Endothelial cell of umbilical vein (primary cell): ENCODE results near the gene CD38. TPM values are rescaled to one million over a fixed set of nuclear protein-coding genes. Genes with fewer than 3 reads are reported as not detected.

Experiments
- BruUV-seq: library from RNA; stranded (reverse); fragments of 400-500 nt; replicated peaks from 2 replicates; lab custom pipeline; 2021; lab: Mats Ljungman, UMichigan
- CTCF ChIA-PET: fragments of 300-600, 350-600 bp; sonication (Branson Sonifier 250); formaldehyde crosslinking; loops from one replicate; lab custom pipeline; 2021; ENCODE audit warnings: antibody characterized with exemption, inconsistent platforms; lab: Charles Lee
- POLR2A ChIA-PET: fragments of 300-600, 350-600 bp; sonication (Branson Sonifier 250); formaldehyde crosslinking; loops from one replicate; lab custom pipeline; 2021; ENCODE audit warnings: antibody characterized with exemption, inconsistent platforms; lab: Charles Lee
- DNase-seq: peaks from one replicate; pipeline ENCODE4 v3.0.0-alpha.2; 2011; ENCODE audit warnings: low read depth, low spot score
- FAIRE-seq: peaks from 2 replicates; lab custom pipeline; 2011; peaks lifted over from hg19 to GRCh38; lab: Jason Lieb, UNC
- H2AFZ ChIP-seq: 2 replicates; pipeline ENCODE4 v1.6.0; 2012; ENCODE audit warnings: low read depth, low read length, control low read depth, inconsistent platforms
- H3K27ac ChIP-seq: 2 replicates; pipeline ENCODE4 v1.5.1; 2011; ENCODE audit warnings: low read depth, mild to moderate bottlenecking, control low read depth, low read length, moderate library complexity; ENCODE audit not compliant: insufficient read depth
- H3K27me3 ChIP-seq, 2 experiments: 2 replicates each; pipeline versions ENCODE4 v1.6.0 to v1.6.1; 2011; ENCODE audit warnings: low read length in 2 of 2, mixed read lengths in 1 of 2; ENCODE audit not compliant: control insufficient read depth in 2 of 2, insufficient read depth in 2 of 2
- H3K36me3 ChIP-seq, 2 experiments: 2 replicates in 1 of 2; 3 replicates in 1 of 2; pipeline ENCODE4 v1.5.1; 2011; ENCODE audit warnings: low read length in 2 of 2, mild to moderate bottlenecking in 1 of 2, moderate library complexity in 1 of 2; ENCODE audit not compliant: control insufficient read depth in 2 of 2, insufficient read depth in 2 of 2; ENCODE audit errors: extremely low read depth in 1 of 2
- H3K4me1 ChIP-seq: 3 replicates; pipeline ENCODE4 v1.5.1; 2011; ENCODE audit warnings: mild to moderate bottlenecking, low read length; ENCODE audit not compliant: control insufficient read depth, insufficient read depth; ENCODE audit errors: extremely low read depth
- H3K4me2 ChIP-seq: 2 replicates; pipeline ENCODE4 v1.6.1; 2011; ENCODE audit warnings: low read length, control low read depth, mixed read lengths; ENCODE audit not compliant: insufficient read depth
- H3K4me3 ChIP-seq, 3 experiments: fragments of 200-600 bp in 1 of 3; sonication (generic), shearing (Covaris generic) in 1 of 3; replicated peaks in 1 of 3; 2 replicates each; pipeline ENCODE4 v1.5.1; 2011 to 2016; ENCODE audit warnings: control low read depth in 3 of 3, low read length in 3 of 3, mild to moderate bottlenecking in 2 of 3, inconsistent platforms in 1 of 3, low read depth in 1 of 3, moderate library complexity in 1 of 3; ENCODE audit not compliant: insufficient read depth in 1 of 3
- H3K79me2 ChIP-seq: 2 replicates; pipeline ENCODE4 v1.6.0; 2012; ENCODE audit warnings: low read length, inconsistent platforms; ENCODE audit not compliant: control insufficient read depth, insufficient read depth
- H3K9ac ChIP-seq: replicated peaks from 2 replicates; pipeline ENCODE3; 2011; ENCODE audit warnings: low read length, control low read depth; ENCODE audit not compliant: insufficient read depth; ENCODE audit errors: extremely low read depth
- H3K9me1 ChIP-seq: replicated peaks from 3 replicates; pipeline ENCODE4 v1.6.0; 2011; ENCODE audit warnings: mild to moderate bottlenecking, low read length; ENCODE audit not compliant: control insufficient read depth, insufficient read depth; ENCODE audit errors: extremely low read depth
- H3K9me3 ChIP-seq: replicated peaks from 2 replicates; pipeline ENCODE4 v1.5.1; 2012; ENCODE audit warnings: low read length, inconsistent platforms; ENCODE audit not compliant: control insufficient read depth, insufficient read depth
- H4K20me1 ChIP-seq: replicated peaks from 2 replicates; pipeline ENCODE3; 2011; ENCODE audit warnings: mild to moderate bottlenecking, low read length; ENCODE audit not compliant: control insufficient read depth, insufficient read depth; ENCODE audit errors: extremely low read depth
- CTCF ChIP-seq, 2 donors: IDR thresholded peaks; 1 replicate in 1 of 2; 2 replicates in 1 of 2; pipeline ENCODE4 v1.5.1; 2011; ENCODE audit warnings: low read length in 2 of 2, mild to moderate bottlenecking in 2 of 2, moderate library complexity in 2 of 2, control low read depth in 1 of 2, inconsistent platforms in 1 of 2, low read depth in 1 of 2; ENCODE audit not compliant: insufficient read depth in 1 of 2; ENCODE audit errors: extremely low read depth in 1 of 2
- EZH2 ChIP-seq: IDR thresholded peaks from 2 replicates; pipeline ENCODE4 v1.6.1; 2012; ENCODE audit warnings: borderline replicate concordance, low read depth, mild to moderate bottlenecking, moderate library complexity, low read length, inconsistent platforms; ENCODE audit not compliant: severe bottlenecking
- FOS ChIP-seq: IDR thresholded peaks from 2 replicates; pipeline ENCODE4 v1.6.1; 2011; ENCODE audit warnings: mild to moderate bottlenecking, low read length, moderate library complexity, borderline replicate concordance; ENCODE audit not compliant: insufficient read depth
- GATA2 ChIP-seq: IDR thresholded peaks from 2 replicates; pipeline ENCODE4 v1.7.0; 2011; ENCODE audit warnings: low read depth, mild to moderate bottlenecking, moderate library complexity, mixed read lengths, low read length; ENCODE audit not compliant: insufficient read length, insufficient read depth
- JUN ChIP-seq: IDR thresholded peaks from 2 replicates; pipeline ENCODE4 v1.6.1; 2011; ENCODE audit warnings: borderline replicate concordance, low read depth; ENCODE audit not compliant: insufficient read length, insufficient read depth
- MAX ChIP-seq: IDR thresholded peaks from 2 replicates; pipeline ENCODE4 v1.6.1; 2011; ENCODE audit not compliant: insufficient read depth, insufficient read length
- MYC ChIP-seq: IDR thresholded peaks from one replicate; pipeline ENCODE4 v1.6.1; 2011; ENCODE audit warnings: mild to moderate bottlenecking, low read depth, low read length
- POLR2A ChIP-seq: IDR thresholded peaks from 2 replicates; pipeline ENCODE4 v1.6.1; 2012; ENCODE audit warnings: low read depth, mild to moderate bottlenecking, control low read depth, low read length
- POLR2AphosphoS5 ChIP-seq: IDR thresholded peaks from 2 replicates; pipeline ENCODE4 v1.6.1; 2012; ENCODE audit warnings: low read depth, mild to moderate bottlenecking, control low read depth, low read length, moderate library complexity; ENCODE audit not compliant: insufficient read depth
- dilution Hi-C: fragments of 300-500 bp; cut with MboI; formaldehyde crosslinking; loops from one replicate; pipeline ENCODE4 v1.15.0; 2019; ENCODE audit warnings: low sequenced_read_pairs; ENCODE audit not compliant: extremely low pct_ligation_motif_present
- intact Hi-C: fragments of 100-400 bp; cut with micrococcal nuclease; formaldehyde crosslinking; loops from one replicate; pipeline ENCODE4 v1.10.0; 2022
- polyA plus RNA-seq, 4 experiments: library from polyadenylated mRNA; depleted of rRNA in 3 of 4; stranded (reverse) in 3 of 4; unstranded in 1 of 4; fragments of >200 nt; gene quantifications; 2 replicates each; pipeline versions ENCODE4 v1.2.1 to v1.2.3, GENCODE V29; 2011 to 2012; ENCODE audit warnings: missing spikeins in 1 of 4
- total RNA-seq: library from RNA; stranded (reverse); gene quantifications from 2 replicates; pipeline ENCODE4 v1.2.3, GENCODE V29; 2021

The CD38 gene
- total and polyA plus RNA-seq, 2 donors (not counting 3 experiments of a cell fraction or from before 2014, with no cell fraction given): 0.11 to 0.31 TPM

GRCh38 chr4:15852524-15852923 lies 74.4 kb downstream of the CD38 start:
- Histone ChIP-seq H3K9ac (no peak overlapping the region), H3K27me3 (no peaks in the 10 kb centered on the region), H3K4me1 (no peaks in the 10 kb centered on the region), H3K4me2 (no peak overlapping the region), H3K27ac (no peak overlapping the region), H3K9me3 (no peaks in the 10 kb centered on the region), H4K20me1 (no peaks in the 10 kb centered on the region), H3K79me2 (no peaks in the 10 kb centered on the region), H2AFZ (no peak overlapping the region), H3K9me1 (no peaks in the 10 kb centered on the region), H3K36me3 (no peaks in the 10 kb centered on the region), H3K4me3 (no peak overlapping the region)
- intact Hi-C loops: no loop called here
- no peak for DNase-seq
- TF ChIP-seq GATA2 (no peak), POLR2A (no peak), FOS (no peak), MAX (no peak), MYC (no peak), JUN (no peak), POLR2AphosphoS5 (no peak), CTCF (IDR thresholded peaks at IDR 0.05; ENCODE audit: extremely low read depth in 1 of 2, insufficient read depth in 1 of 2, low read depth in 1 of 2, low read length in 2 of 2) (no peak), EZH2 (no peak)
- CTCF ChIA-PET: interaction anchor here (0.7 to 1.0 kb wide), 2 partner anchors 30 to 1892 kb away, joined by 3 to 4 read pairs; no protein-coding TSS in a partner anchor
- dilution Hi-C loops: no loop called here
- no TSS peak for BruUV-seq
- POLR2A ChIA-PET: no interaction called here
- FAIRE-seq: no peak
